A549 treated with dexamethasone at 1 μM for 4 hours (cell line): Measurements from ENCODE around the gene DIPK1C. TPM values are rescaled to one million over a fixed set of nuclear protein-coding genes. Genes with fewer than 3 reads are reported as not detected.

ENCODE experiments used
- total RNA-seq: library from RNA; stranded (reverse); fragments of 200-300 nt; extraction: Qiagen RNA extraction; gene quantifications from 5 replicates; pipeline ENCODE4 v1.2.3, GENCODE V29; 2022

DIPK1C gene
- total RNA-seq: 0.02 TPM in 1 of 5 replicates, not detected in the others

GRCh38 chr18:74457043-74457724 is at the start of gene DIPK1C:
DIPK1C (minus strand) TSS chr18:74457308; CDS start chr18:74457259, 49 bp downstream.

GRCh38 chr18:74495581-74496507 is 38.7 kb upstream of the DIPK1C start, which contains the start of gene CNDP2:
CNDP2 (plus strand) TSS chr18:74496363; CDS start chr18:74499974, 3,611 bp downstream.

Other genes starting within 250 kb of the DIPK1C start
- gene CYB5A, start 165.3 kb downstream of the DIPK1C start, total RNA-seq: 119 to 160 TPM (median 124 TPM) in 5 replicates
- not detected in 5 replicates for gene C18orf63, start 141.5 kb downstream of the DIPK1C start, total RNA-seq
- gene CNDP2, start 39.1 kb upstream of the DIPK1C start, total RNA-seq: 78.6 to 90.4 TPM (median 86.8 TPM) in 5 replicates
- not detected in 5 replicates for gene CNDP1, start 77.2 kb upstream of the DIPK1C start, total RNA-seq
- 2.3 to 3.4 TPM (median 2.9 TPM) in 5 replicates for gene ZNF407, start 140.6 kb upstream of the DIPK1C start, total RNA-seq